HPDE6-E6E7 (cell line): Measurements from ENCODE around the gene ABCG4.
"Not testable (repeated sequence)": the region's sequence is repeated elsewhere in the genome, so short reads cannot be mapped to it uniquely, and the experiment has no call there.

Experiments
- DNase-seq: peaks from one replicate; pipeline ENCODE4 v3.0.0; 2011; ENCODE audit warnings: missing footprints; ENCODE audit errors: extremely low spot score

Gene ABCG4

DNA sequence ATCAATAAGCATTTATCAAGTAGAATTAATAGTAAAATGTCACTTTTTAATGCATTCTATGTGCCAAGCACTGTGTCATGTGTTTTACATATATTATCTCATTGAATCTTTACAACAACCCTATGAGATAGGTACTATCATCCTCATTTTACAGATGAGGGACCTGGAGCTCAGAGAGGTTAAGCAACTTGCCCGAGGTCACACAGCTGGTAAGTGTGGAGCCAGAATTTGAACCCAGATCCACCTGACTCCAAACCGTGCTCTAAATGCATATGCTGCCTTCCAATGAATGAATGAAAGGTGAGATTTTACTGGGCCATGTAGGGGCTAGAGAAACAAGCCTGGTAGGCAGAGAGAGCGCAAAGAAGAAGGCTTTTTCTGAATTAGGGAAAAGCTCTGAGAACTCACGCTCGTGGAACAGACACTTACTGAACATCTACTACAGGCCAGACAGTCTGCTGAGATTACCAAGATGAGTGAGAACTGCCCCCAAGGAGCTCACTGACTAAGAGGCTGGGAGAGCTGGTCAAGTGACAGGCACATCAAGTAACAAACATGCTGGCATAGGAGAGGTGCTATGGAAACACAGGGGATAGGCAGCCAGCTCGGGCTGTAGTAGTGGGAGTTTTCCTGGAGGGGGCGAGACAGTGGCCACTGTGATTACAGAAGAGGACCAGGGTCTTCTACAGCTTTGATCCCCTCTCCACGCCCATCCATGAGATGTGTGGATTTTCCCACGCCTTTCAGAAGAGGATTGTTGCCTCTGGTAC is 4.4 kb downstream of the ABCG4 start:
- DNase-seq = no peak

DNA sequence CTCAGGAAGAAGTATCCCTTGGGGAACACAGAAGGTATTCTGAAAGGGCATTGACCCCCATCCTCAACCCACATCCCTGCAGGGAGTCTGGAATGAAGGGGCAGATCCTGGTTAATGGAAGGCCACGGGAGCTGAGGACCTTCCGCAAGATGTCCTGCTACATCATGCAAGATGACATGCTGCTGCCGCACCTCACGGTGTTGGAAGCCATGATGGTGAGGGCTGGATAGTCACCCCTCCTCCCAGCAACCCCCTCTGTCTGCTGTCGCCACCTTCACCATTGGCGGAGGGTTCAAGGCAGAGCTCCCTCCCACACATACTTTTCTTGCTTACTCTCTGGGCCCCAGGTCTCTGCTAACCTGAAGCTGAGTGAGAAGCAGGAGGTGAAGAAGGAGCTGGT is 5.3 kb downstream of the ABCG4 start:
- DNase-seq = no peak

DNA sequence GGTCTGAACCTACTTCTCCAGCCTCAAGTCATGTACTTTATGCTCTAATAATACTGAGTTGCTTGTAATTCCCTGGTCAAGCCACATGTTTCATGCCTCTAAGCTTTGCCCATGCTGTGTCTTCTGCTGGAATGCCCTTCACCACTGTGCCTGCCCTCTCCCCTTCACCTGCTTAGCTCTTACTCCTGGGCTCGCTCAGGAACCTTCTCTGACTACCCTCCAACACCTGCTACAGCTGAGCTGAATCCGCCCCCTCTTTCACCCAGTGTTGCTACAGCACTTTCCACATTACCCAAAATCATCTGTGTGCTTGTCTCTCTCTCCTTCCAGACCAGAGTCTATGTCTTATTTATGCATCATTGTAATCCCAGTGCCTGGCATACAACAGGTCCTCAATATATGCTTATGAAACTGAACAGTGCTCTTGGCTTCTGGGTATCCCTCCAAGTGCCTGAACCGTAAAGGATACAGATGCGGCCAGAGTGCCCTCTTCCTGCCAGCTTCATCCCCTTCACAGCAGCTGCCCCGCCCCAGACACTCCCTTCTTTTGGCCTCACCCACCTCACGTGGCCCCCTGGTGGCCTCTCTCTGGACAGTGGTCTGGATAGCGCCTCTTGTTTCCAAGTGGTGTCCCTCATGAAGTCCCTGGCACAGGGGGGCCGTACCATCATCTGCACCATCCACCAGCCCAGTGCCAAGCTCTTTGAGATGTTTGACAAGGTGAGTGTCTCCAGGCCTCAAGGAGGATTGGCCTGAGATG is 7.1 kb downstream of the ABCG4 start:
- no peak for DNase-seq

DNA sequence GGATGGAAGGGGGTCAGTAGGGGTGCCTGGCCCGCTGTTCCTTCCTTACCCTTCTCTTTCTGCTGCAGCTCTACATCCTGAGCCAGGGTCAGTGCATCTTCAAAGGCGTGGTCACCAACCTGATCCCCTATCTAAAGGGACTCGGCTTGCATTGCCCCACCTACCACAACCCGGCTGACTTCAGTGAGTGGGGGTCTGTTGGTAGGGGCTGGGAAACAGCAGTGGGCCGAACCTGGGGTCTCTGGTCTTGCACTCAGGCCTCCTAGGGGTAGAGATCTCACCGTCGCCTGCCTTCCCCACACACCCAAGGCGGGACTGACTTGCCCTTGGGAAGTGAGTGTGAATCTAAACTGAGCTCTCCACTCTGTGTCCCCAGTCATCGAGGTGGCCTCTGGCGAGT is 7.6 kb downstream of the ABCG4 start:
- no peak for DNase-seq

DNA sequence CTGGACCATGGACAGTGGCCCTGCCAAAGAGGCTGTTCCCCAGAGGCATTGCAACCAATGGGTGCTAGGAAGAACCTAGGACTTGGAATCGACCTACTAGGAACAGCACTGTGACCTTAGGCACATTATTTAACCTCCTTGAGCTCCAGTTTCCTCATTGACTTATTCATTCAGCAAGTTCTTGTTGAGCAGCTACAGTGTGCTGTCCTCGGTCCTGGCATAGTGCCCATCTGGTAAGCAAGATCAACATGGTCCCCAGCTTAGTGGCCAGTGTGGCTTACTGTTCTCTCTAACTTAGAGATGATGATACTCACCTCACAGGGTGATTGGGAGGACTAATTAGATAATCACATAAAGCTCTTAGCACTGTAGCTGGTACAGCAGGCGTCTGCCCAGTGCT is 8.2 kb downstream of the ABCG4 start:
- DNase-seq = no peak

DNA sequence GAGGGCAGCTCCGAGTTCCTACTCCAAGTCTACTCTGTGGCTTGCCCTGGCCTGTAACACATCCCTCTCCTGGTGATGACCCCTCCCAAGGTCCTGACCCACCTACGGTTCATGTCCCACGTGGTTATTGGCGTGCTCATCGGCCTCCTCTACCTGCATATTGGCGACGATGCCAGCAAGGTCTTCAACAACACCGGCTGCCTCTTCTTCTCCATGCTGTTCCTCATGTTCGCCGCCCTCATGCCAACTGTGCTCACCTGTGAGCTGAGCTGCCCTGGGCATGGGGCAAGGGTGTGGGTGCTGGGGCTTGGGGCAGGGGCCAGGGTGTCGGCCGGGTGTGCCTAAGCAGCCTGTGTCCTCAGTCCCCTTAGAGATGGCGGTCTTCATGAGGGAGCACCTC is 9.6 kb downstream of the ABCG4 start:
- no peak for DNase-seq

DNA sequence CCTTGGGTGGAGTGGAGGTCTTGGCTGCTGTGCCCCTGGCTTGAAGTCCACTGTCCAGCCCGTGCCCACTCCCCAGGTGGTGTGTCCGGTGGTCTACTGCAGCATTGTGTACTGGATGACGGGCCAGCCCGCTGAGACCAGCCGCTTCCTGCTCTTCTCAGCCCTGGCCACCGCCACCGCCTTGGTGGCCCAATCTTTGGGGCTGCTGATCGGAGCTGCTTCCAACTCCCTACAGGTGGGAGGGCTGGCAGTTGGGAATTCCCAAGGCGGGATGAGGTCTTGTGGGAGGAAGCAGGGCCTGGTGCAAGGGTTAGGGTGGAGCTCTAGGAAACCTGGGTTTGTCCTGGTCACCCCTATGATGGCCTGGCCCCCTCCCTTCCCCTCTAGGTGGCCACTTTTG is 11.3 kb downstream of the ABCG4 start:
- no peak for DNase-seq

DNA sequence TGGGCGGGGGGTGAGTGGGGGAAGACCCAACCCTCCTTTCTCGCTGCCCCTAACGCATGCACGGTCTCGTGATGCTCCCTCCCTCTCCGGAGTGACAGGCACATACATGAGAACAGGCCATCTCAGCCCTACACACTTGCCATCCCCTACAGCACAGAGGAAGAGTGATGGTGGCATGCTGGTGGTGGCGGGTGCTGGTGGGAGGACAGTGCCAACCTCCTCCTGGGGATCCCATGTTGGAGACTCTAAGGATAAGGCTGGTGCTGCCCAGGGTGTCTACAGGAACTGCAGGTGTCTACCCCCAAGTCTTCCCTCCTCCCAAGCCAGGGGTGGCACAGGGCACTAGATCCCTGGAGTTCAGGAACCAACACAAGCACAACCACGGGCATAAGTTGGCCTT is 13.0 kb downstream of the ABCG4 start:
- no peak for DNase-seq

DNA sequence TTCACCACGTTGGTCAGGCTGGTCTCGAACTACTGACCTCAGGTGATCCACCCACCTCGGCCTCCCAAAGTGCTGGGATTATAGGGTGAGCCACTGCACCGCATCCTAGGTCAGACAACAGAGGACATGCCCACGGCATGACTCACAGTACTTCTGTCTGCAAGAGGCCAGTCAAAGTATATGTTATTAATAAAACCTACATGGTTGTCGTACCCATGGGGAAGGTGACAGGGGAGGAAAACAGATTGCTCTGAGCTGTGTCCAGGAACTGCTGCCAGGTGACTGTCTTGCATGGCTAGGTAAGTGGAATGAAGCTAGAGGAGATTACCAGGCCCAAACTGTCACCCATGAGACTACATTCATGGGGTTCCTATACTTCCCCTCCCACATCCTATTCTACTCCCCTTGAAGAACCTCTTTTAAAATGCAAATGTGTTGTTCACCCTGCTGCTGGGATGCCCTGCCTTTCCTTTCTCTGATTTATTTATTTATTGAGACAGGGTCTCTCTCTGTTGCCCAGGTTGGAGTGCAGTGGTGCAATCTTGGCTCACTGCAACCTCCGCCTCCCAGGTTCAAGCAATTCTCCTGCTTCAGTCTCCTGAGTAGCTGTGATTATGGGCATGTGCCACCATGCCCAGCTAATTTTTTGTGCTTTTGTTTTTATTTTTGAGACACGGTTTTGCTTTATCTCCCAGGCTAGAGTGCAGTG is 17.7 kb downstream of the ABCG4 start:
- DNase-seq = peak; percentile 60

DNA sequence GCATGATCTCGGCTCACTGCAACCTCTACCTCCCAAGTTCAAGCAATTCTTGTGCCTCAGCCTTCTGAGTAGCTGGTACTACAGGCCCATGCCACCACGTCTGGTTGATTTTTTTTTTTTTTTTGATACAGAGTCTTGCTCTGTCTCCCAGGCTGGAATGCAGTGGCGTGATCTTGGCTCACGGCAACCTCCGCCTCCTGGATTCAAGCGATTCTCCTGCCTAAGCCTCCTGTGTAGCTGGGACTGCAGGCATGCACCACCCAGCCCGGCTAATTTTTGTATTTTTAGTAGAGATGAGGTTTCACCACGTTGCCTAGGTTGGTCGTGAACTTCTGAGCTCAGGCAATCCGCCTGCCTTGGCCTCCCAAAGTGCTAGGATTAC is 18.2 kb downstream of the ABCG4 start:
- not testable (repeated sequence) for DNase-seq

DNA sequence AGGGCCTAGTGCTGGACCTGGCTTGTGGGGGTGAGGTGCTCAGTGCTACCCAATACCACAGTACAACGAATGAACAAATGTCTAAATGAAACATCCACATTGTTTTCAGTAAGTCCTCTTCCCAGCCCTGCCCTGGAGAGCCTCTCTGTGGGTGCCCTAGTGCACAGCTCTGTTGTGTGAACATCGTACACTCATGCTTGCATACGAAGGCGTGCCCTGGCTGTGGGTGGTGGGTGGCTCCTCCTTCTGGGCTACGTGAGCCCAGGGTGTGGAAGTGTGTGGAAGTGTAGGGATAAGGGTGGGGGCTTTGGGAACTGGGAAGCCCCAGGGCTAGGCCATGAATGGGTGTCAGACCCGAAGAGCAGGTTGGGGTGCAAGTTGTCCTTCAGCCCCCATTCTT is 19.1 kb downstream of the ABCG4 start:
- peak; percentile 38 for DNase-seq

DNA sequence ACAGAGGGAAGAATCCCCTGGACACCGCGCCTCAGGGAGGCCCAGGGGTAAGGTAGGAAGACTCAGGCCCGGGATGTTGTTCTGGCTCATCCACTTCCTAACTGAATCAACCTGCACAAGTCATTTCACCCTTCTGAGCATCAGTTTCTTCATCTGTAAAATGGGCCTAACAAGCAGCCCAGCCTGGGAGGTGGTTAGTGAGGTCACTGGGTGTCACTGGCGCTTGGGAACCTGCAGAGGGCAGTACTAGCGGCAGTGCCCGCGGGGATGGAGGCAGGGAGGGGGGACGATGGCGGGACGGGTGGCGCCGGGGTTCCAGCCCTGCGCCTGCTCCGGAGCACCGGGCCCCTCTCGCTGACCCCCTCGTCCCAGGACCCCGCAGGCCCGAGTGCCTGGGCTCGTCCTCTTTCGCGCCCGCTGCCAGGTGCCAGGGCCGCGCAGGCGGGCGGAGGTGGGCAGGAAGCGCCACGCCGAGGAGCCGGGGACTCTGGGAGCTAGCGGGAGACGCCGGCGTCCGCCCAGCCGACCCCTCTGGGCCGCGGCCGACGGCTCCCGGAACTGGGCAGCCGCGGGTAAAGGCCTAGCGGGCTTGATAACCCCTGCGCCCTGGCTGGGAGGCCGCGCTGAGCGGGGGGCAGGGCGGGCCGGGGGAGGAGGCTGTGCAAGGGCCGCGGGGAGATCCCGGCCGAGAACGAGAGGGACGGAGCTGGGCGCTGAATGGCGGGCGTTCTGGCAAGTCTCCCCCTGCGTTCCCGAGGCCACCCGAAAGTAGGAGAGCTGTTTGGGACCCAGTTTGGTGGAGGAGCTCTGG is 19.8 kb downstream of the ABCG4 start, which contains the start of gene NLRX1:
Gene NLRX1, plus strand, starts transcription at position 255 of the 811 bp plus-strand sequence. CDS start 2,679 bp downstream, outside the sequence.
- peak; percentile 80 for DNase-seq

DNA sequence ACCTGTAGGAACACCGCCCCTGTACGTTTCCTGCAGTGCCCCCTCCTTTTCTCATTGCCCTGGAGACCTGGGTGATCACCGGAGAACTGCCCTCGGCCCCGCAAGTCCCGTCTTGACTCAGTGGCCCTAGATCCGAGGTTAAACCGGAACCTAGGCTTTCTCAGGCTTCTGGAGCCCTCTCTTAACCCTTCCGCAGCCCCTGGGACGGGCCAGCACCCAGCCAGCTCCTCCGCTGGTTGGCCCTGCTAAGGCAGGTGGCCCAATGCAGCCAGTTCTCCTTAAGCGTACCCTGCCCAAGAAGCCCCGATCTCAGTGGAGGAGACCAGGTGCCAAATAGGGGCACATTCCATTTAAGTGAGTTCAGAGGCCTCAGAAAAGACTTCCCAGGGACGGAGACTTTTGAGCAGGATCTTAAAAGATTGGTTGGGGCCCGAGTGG is 20.4 kb downstream of the ABCG4 start:
- peak; percentile 28 for DNase-seq

DNA sequence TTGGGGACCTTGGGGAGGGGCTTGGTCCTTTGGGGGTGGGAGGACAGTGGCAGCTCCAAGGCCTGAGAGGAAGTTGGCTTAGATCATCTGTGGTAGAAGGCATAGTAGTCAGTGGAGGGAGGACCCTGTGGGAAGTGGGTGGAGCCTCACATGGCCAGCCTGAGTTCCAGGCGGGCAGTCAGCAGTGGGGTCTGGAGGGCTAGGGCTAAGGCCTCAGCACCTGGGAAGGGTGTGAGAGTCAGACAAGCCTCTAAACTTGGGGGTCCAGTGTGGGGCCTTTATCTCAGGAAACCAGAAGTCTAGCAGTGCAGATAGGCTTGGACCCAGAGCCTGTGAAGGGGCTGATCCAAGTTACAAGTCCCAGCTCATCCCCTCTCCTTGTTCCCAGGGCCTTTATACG is 23.7 kb downstream of the ABCG4 start:
- DNase-seq = no peak

DNA sequence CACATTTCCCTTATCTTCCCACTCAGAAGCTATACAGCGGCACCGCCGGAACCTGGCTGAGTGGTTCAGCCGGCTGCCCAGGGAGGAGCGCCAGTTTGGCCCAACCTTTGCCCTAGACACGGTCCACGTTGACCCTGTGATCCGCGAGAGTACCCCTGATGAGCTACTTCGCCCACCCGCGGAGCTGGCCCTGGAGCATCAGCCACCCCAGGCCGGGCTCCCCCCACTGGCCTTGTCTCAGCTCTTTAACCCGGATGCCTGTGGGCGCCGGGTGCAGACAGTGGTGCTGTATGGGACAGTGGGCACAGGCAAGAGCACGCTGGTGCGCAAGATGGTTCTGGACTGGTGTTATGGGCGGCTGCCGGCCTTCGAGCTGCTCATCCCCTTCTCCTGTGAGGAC is 24.6 kb downstream of the ABCG4 start:
- no peak for DNase-seq

DNA sequence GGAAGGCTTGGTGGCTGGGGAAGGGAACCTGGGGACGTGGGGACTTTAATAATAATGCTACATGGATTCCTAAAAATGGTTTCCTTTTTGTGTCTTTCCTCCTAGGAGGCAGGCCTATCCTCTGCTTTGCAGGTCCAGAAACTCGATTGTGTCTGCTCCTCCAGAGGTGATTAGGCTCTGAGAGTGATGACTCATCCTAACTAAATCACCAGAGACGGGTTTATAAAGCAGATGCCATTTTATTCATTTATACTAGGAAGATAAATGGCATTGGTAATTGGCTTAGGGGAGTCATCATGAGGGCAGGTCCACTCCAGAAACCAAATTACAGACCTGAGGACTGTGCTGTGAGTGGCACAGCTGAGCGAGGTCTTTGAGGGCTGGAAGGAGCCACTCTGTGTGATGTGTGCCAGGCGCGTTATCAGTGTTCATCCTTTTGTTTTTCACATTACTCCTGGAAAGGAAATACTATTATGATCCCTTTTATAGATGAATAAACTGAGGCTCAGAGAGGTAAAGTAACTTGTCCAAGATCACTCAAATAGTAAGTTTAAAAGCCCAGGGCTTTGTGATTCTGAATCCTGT is 26.7 kb downstream of the ABCG4 start:
- no peak for DNase-seq

DNA sequence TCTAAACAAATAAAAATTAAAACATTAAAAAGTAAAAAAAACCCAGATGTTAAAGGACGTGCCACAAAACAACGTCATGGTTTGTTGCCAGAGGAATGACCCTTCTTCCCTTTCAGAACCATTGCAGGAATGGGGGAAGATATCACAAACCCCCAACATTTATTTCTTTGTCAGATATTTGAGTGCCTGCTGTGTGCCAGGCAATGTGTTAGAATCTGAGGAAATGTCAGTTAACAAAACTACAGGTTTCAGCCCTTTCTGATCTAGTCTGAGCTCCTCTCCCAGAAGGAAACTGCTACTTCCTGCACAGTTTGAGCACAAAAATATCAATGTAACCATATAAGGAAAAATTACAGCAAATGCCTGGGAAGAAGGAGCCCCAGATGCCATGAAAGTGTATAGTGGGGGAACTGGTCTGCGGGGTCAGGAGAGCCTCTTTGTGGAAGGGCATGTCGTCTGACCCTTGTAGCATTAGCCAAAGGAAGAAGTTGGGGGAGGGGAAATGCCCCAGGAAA is 29.4 kb downstream of the ABCG4 start:
- no peak for DNase-seq

DNA sequence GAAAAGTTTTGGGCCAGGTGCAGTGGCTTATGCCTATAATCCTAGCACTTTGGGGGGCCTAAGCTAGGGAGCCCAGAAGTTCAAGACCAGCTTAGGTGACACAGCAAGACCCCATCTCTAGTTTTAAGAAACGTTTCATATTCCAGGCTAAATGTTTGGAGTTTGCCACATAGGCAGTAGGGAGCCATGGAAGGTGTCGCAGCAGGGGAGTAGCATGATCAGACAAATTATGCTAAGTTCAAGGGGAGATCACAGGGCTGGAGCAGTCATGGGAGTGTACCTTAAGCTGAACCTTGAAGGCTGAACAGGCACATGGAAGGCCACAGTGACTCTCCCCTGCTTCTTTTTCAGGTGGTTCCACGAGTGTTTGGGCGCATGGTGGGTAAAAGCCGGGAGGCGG is 30.5 kb downstream of the ABCG4 start:
- DNase-seq = no peak

DNA sequence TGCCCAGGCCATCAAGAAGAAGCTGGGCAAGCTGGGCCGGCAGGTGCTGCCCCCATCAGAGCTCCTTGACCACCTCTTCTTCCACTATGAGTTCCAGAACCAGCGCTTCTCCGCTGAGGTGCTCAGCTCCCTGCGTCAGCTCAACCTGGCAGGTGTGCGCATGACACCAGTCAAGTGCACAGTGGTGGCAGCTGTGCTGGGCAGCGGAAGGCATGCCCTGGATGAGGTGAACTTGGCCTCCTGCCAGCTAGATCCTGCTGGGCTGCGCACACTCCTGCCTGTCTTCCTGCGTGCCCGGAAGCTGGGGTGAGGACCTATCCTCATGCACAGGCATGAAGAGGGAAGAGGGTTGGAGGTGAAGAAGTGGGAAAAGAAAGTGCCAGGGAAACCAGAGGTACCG is 31.1 kb downstream of the ABCG4 start:
- DNase-seq = no peak

DNA sequence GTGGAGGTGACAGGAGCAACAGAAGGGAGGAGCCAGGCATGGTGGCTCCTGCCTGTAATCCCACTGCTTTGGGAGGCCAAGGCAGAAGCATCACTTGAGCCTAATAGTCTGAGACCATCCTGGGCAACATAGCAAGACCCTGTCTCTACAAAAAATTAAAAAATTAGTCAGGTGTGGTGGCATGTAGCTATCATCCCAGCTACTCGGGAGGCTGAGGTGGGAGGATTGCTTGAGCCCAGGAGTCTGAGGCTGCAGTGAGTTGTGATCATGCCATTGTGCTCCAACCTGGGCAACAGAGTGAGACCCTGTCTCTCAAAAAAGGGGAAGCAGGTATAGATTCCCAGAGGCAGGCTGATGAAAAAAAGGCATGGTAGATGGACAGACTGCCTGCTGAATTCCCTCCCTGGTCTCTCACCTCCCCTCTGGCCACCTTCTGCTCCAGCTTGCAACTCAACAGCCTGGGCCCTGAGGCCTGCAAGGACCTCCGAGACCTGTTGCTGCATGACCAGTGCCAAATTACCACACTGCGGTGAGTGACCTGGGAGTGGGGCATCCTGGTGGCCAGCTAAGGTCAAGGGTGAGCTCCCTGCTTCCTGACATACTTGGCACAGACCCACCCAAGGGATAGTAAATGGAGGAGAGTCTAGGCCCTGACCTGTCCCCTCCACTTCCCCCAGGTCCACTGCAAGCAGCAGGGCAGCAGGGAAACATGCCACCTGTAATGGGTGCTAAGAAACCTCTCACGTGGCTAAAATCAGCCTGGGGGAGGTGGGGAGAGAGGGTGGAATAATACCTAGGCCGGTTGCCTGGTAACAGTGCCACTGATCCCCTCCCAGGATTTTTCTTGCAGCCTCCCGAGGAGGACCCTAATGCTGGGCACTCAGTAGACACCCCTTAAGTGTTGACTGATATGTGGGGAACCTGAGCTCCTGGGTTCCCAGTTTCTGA is 32.2 kb downstream of the ABCG4 start:
- DNase-seq = no peak
